SU-DHL-6 (cell line): Measurements from ENCODE around the gene CLPTM1L.

ENCODE experiments used
- H2AFZ ChIP-seq: fragments of 200-600 bp; sonication (generic); 2 replicates; pipeline ENCODE4 v1.6.1; 2014; ENCODE audit warnings: low read depth, mild to moderate bottlenecking, moderate library complexity, mixed read lengths, antibody characterized with exemption, low read length; ENCODE audit not compliant: severe bottlenecking
- H3F3A ChIP-seq: fragments of 200-600 bp; shearing (Covaris generic); 2 replicates; pipeline ENCODE4 v1.6.0; 2016; ENCODE audit warnings: antibody characterized with exemption, mild to moderate bottlenecking; ENCODE audit not compliant: insufficient read depth
- H3K27ac ChIP-seq: fragments of 200-600 bp; sonication (generic); 2 replicates; pipeline ENCODE4 v1.5.1; 2016; ENCODE audit warnings: low read depth, mild to moderate bottlenecking, low read length, moderate library complexity, mixed read lengths
- H3K27me3 ChIP-seq: fragments of 200-600 bp; sonication (generic), shearing (Covaris generic); 2 replicates; pipeline ENCODE4 v1.6.0; 2014; ENCODE audit warnings: mild to moderate bottlenecking, low read length
- H3K36me3 ChIP-seq: fragments of 200-600 bp; sonication (generic); 2 replicates; pipeline ENCODE4 v1.6.1; 2014; ENCODE audit warnings: mild to moderate bottlenecking, low read length, mixed read lengths
- H3K4me2 ChIP-seq: fragments of 300-600, 200-600 bp; shearing (Covaris generic), sonication (generic); 2 replicates; pipeline ENCODE4 v1.6.0; 2014; ENCODE audit warnings: low read length, low read depth, mild to moderate bottlenecking; ENCODE audit not compliant: poor library complexity, severe bottlenecking
- H3K4me3 ChIP-seq: fragments of 200-600 bp; sonication (generic); 2 replicates; pipeline ENCODE4 v1.5.1; 2014; ENCODE audit warnings: antibody characterized with exemption, low read length, mild to moderate bottlenecking, mixed read lengths; ENCODE audit not compliant: insufficient read depth, poor library complexity, severe bottlenecking
- H3K79me2 ChIP-seq: fragments of 200-600 bp; sonication (generic); 2 replicates; pipeline ENCODE4 v1.6.1; 2014; ENCODE audit warnings: mild to moderate bottlenecking, low read length, moderate library complexity; ENCODE audit not compliant: insufficient read depth
- H3K9ac ChIP-seq: fragments of 200-600 bp; sonication (generic); 2 replicates; pipeline ENCODE4 v1.7.0; 2014; ENCODE audit warnings: mild to moderate bottlenecking, low read length
- H3K9me2 ChIP-seq: fragments of 200-600 bp; sonication (generic); replicated peaks from 2 replicates; pipeline ENCODE4 v1.6.1; 2014; ENCODE audit warnings: low read length; ENCODE audit not compliant: insufficient read depth
- H3K9me3 ChIP-seq: fragments of 200-600 bp; sonication (generic); 2 replicates; pipeline ENCODE4 v1.6.1; 2014; ENCODE audit warnings: low read length, mixed read lengths; ENCODE audit not compliant: insufficient read depth
- H4K20me1 ChIP-seq: fragments of 200-600 bp; sonication (generic); 2 replicates; pipeline ENCODE4 v1.6.1; 2014; ENCODE audit warnings: low read depth, mild to moderate bottlenecking, antibody characterized with exemption, low read length, moderate library complexity, mixed read lengths
- EZH2phosphoT487 ChIP-seq: fragments of 200-600 bp; sonication (generic), shearing (Covaris generic); conservative IDR thresholded peaks from 2 replicates; pipeline ENCODE4 v1.6.1; 2018; ENCODE audit warnings: mild to moderate bottlenecking, antibody characterized with exemption, low read length, moderate library complexity, mixed read lengths
- TF ChIP-seq, protein P1 (sequence below): fragments of 200-600 bp; sonication (generic); IDR thresholded peaks from one replicate; pipeline ENCODE4 v1.5.1; 2017; ENCODE audit warnings: antibody characterized with exemption, mild to moderate bottlenecking, low read length, moderate library complexity; ENCODE audit not compliant: insufficient read depth, poor library complexity, severe bottlenecking

The CLPTM1L gene

GRCh38 chr5:1338196-1338490, 6.8 kb downstream of the CLPTM1L start:
- Histone ChIP-seq H3K4me3 (no peak overlapping the region), H3K27me3 (no peaks in the 10 kb centered on the region), H3K9me2 (no peaks in the 10 kb centered on the region), H4K20me1 (peaks cover 4% of the 10 kb centered on the region; the same call in 1 of the 2 replicates), H3K36me3 (peaks cover 20% of the 10 kb centered on the region), H3K4me2 (no peak overlapping the region), H3K79me2 (peaks cover 69% of the 10 kb centered on the region), H3K9me3 (no peaks in the 10 kb centered on the region), H3F3A (peaks cover 32% of the 10 kb centered on the region), H3K27ac (no peak overlapping the region), H2AFZ (no peak overlapping the region), H3K9ac (no peak overlapping the region)
- TF ChIP-seq, protein P1, sequence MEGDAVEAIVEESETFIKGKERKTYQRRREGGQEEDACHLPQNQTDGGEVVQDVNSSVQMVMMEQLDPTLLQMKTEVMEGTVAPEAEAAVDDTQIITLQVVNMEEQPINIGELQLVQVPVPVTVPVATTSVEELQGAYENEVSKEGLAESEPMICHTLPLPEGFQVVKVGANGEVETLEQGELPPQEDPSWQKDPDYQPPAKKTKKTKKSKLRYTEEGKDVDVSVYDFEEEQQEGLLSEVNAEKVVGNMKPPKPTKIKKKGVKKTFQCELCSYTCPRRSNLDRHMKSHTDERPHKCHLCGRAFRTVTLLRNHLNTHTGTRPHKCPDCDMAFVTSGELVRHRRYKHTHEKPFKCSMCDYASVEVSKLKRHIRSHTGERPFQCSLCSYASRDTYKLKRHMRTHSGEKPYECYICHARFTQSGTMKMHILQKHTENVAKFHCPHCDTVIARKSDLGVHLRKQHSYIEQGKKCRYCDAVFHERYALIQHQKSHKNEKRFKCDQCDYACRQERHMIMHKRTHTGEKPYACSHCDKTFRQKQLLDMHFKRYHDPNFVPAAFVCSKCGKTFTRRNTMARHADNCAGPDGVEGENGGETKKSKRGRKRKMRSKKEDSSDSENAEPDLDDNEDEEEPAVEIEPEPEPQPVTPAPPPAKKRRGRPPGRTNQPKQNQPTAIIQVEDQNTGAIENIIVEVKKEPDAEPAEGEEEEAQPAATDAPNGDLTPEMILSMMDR: no peak
- TF ChIP-seq EZH2phosphoT487: no peak

GRCh38 chr5:1337489-1338195, 7.3 kb downstream of the CLPTM1L start:
- Histone ChIP-seq H3K4me2 (no peak overlapping the region), H3K9ac (no peak overlapping the region), H3K27me3 (no peaks in the 10 kb centered on the region), H3K79me2 (peaks cover 67% of the 10 kb centered on the region), H4K20me1 (peaks cover 4% of the 10 kb centered on the region; the same call in 1 of the 2 replicates), H3F3A (peaks cover 29% of the 10 kb centered on the region), H3K36me3 (peaks cover 20% of the 10 kb centered on the region), H3K27ac (peak overlapping the region; percentile 89), H3K9me3 (no peaks in the 10 kb centered on the region), H2AFZ (no peak overlapping the region), H3K9me2 (no peaks in the 10 kb centered on the region), H3K4me3 (no peak overlapping the region)
- TF ChIP-seq EZH2phosphoT487: no peak
- TF ChIP-seq, protein P1: no peak

GRCh38 chr5:1336749-1337488, 8.0 kb downstream of the CLPTM1L start:
- no peaks in the 10 kb centered on the region for H3K27me3 ChIP-seq
- no peaks in the 10 kb centered on the region for H3K9me3 ChIP-seq
- no peak overlapping the region for H3K4me3 ChIP-seq
- no peak for TF ChIP-seq EZH2phosphoT487
- TF ChIP-seq, protein P1: no peak
- no peak overlapping the region for H2AFZ ChIP-seq
- H3F3A ChIP-seq: peaks cover 22% of the 10 kb centered on the region
- H4K20me1 ChIP-seq: peaks cover 8% of the 10 kb centered on the region; the same call in 1 of the 2 replicates
- H3K9me2 ChIP-seq: no peaks in the 10 kb centered on the region
- peaks cover 20% of the 10 kb centered on the region for H3K36me3 ChIP-seq
- peak overlapping the region; percentile 89 for H3K27ac ChIP-seq
- peaks cover 71% of the 10 kb centered on the region for H3K79me2 ChIP-seq
- peak overlapping the region; percentile 36; the same call in 1 of the 2 replicates for H3K9ac ChIP-seq
- H3K4me2 ChIP-seq: peak overlapping the region; percentile 42
